Thymus (tissue), 11 donors: ENCODE measurements around the gene OR6X1. TPM values are rescaled to one million over a fixed set of nuclear protein-coding genes. Genes with fewer than 3 reads are reported as not detected.

ENCODE experiments used
- DNase-seq, 9 donors: peaks; one replicate each; pipeline ENCODE4 v3.0.0-alpha.2; 2013; ENCODE audit warnings: low spot score in 9 of 9, low read depth in 6 of 9, missing footprints in 1 of 9
- H3K27ac ChIP-seq, 2 donors: one replicate each; pipeline ENCODE4 v1.5.1; 2013; ENCODE audit warnings: control low read depth in 1 of 2, low read depth in 1 of 2, low read length in 1 of 2, mild to moderate bottlenecking in 1 of 2, moderate library complexity in 1 of 2
- H3K27me3 ChIP-seq, 2 donors: one replicate each; pipeline ENCODE4 v1.5.1; 2013; ENCODE audit warnings: low read length in 1 of 2; ENCODE audit not compliant: control insufficient read depth in 2 of 2, insufficient read depth in 1 of 2
- H3K36me3 ChIP-seq, 2 donors: one replicate each; pipeline ENCODE4 v1.5.1; 2013; ENCODE audit warnings: low read length in 1 of 2, mild to moderate bottlenecking in 1 of 2, moderate library complexity in 1 of 2; ENCODE audit not compliant: control insufficient read depth in 2 of 2, insufficient read depth in 2 of 2
- H3K4me1 ChIP-seq, 2 donors: one replicate each; pipeline ENCODE4 v1.5.1; 2013; ENCODE audit warnings: low read length in 2 of 2; ENCODE audit not compliant: control insufficient read depth in 2 of 2, insufficient read depth in 2 of 2
- H3K4me3 ChIP-seq, 2 donors: one replicate each; pipeline ENCODE4 v1.5.1; 2013; ENCODE audit warnings: low read length in 2 of 2, control low read depth in 1 of 2, mild to moderate bottlenecking in 1 of 2
- H3K9me3 ChIP-seq, 2 donors: one replicate each; pipeline ENCODE4 v1.5.1; 2013; ENCODE audit warnings: low read length in 1 of 2, mild to moderate bottlenecking in 1 of 2; ENCODE audit not compliant: control insufficient read depth in 2 of 2, insufficient read depth in 1 of 2
- WGBS: extraction: QIAGEN DNeasy Blood & Tissue Kit; methylation state at CpG from one replicate; pipeline ENCODE4 v1.1.7; 2013; 5-methylcytosine and 5-hydroxymethylcytosine counted together
- polyA plus RNA-seq: library from polyadenylated mRNA; stranded (reverse); fragments of 200-250 nt; gene quantifications from one replicate; pipeline ENCODE4 v1.2.3, GENCODE V29; 2013
- total RNA-seq: library from RNA; stranded (reverse); fragments of 120-200 nt; gene quantifications from one replicate; pipeline ENCODE4 v1.2.4, GENCODE V29; 2013
- donor health status: healthy.

Gene OR6X1
- total and polyA plus RNA-seq, 2 donors = not detected

DNA sequence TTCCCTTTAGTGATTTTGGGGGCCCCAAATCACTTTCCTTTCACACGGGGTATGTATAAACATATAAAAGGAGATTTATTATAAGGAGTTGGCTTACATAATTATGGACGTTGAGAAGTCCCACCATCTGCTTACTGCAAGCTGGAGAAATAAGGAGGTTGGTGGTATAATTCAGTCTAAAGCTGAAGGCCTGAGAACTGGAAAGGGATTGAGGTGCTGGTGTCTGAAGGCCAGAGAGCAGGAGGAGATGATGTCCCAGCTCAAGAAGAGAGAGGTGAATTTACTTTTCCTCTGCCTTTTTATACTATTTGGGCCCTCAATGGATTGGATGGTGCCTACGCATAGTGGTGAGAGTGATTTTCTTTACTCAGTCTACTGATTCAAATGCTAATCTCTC is 11.6 kb downstream of the OR6X1 start:
- no peak for DNase-seq
- Histone ChIP-seq H3K4me3 (no peak overlapping the region), H3K27me3 (no peaks in the 10 kb centered on the region), H3K9me3 (no peaks in the 10 kb centered on the region), H3K27ac (no peak overlapping the region), H3K4me1 (peaks cover 9 to 12% of the 10 kb centered on the region in 2 donors), H3K36me3 (peaks cover 0 to 9% of the 10 kb centered on the region in 2 donors)
- WGBS = 76% methylated on average over 3 of the region's 3 CpGs

DNA sequence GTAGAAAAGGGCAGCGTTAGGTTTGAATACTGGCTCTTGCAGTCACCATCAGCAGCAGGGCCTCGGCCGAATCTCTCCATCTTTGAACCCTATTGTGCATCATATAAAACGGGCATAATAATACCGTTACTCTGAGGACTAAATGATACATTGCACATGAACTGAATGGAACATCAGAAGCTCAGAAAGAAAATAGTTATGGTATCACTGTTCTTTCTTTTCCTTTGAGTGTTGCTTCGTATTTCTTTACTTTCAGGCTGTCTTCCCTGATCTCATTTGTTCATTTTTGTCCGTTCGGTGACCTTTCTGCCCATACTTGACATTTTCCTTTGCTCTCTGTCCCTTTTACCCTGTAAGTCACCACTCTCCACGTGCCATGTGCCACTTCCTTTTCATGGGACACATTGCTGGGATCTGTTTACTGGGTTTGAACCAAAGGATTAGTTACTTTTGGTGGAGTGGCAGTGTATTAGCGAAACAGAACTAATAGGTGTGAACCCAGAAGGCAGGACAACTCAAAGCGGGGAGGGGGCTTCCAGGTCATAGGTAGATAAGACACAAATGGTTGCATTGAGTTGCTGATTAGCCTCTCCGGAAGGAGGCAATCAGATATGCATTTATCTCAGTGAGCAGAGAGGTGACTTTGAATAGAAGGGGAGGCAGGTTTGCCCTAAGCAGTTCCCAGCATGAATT is 12.1 kb downstream of the OR6X1 start:
- DNase-seq = peak in 4 of 9 donors; percentile 5 to 24 (median 10)
- peaks cover 9 to 12% of the 10 kb centered on the region in 2 donors for H3K4me1 ChIP-seq
- no peaks in the 10 kb centered on the region for H3K27me3 ChIP-seq
- 38% methylated on average over 12 of the region's 12 CpGs for WGBS
- H3K27ac ChIP-seq = no peak overlapping the region
- peaks cover 0 to 9% of the 10 kb centered on the region in 2 donors for H3K36me3 ChIP-seq
- H3K9me3 ChIP-seq = no peaks in the 10 kb centered on the region
- peak overlapping the region; percentile 76 to 82 for H3K4me3 ChIP-seq

DNA sequence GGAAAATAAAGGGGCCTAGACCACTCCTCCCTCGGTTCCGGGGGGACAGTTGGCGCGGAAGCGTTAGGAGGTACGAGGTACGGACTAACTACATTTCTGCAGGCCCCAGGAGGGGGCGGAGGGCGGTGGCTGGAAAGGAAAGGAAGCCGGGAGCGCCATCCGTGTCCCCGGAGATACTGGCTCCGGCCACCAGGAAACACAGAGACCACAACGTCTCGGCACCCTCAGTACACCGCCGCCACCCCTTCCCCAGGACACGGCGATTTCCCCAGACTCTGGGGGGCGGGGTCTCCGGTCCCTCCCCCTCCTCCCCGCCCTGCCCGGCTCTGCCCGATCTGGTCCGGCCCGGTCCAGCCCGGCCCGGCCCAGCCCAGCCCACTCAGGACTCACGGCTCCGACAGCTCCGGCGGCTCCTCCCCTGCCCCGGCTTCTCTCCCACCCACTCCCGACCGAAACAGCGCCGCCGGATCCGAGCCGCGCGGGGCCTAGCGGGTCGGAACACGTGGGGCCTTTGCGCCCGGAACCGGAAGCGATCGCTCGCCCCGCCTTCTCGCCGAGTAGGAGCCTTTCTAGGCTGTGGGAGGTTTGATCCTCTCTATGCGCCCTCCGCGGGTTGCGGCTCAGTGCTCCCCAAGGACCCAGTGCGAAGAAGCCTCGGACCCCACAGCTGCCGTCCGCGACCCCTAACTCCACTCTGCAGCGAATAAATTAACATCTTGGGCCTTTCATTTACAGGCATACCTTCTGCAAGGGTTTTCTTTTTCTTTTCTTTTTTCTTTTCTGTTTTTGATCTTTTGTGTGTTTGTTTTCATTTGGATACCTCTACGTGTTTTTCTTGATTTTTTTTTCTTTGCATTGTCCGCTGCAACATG is 12.9 kb downstream of the OR6X1 start, which contains the start of gene ZNF202:
Gene ZNF202 (minus strand): TSS at position 502 of the 872 bp plus-strand sequence. CDS start 10,772 bp downstream, outside the sequence.
- WGBS = under 1% methylated on average over 67 of the region's 67 CpGs
- no peaks in the 10 kb centered on the region for H3K9me3 ChIP-seq

DNA sequence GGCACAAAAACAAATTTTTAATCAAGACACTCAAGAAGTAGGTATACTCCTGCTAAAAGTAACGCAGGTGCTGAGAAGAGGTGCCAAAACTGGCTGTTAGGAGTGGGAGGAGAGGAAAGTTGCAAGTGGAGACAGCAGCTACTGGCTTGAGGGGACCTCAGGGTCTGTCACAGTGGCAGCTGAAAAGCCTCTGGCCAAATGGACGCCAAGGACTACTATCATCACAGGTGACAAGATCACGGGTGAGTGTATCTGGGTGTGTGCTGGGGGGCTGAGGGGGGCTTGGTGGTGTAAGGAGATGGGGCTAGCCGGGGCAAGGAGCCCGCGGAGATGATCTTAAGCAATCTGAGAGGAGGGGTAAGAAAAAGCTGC is 13.5 kb downstream of the OR6X1 start:
- DNase-seq = peak in 1 of 9 donors; percentile 11

More for the DNA sequence above, 12.9 kb downstream of the OR6X1 start, which contains the start of gene ZNF202:
- peaks cover 9 to 12% of the 10 kb centered on the region in 2 donors for H3K4me1 ChIP-seq
- H3K36me3 ChIP-seq = peaks cover 0 to 11% of the 10 kb centered on the region in 2 donors
- DNase-seq = peak; percentile 76 to 94 (median 87)
- H3K27ac ChIP-seq = peak within 1 kb of the TSS; percentile 56 to 79
- H3K4me3 ChIP-seq = peak within 1 kb of the TSS; percentile 76 to 82
- no peaks in the 10 kb centered on the region for H3K27me3 ChIP-seq

DNA sequence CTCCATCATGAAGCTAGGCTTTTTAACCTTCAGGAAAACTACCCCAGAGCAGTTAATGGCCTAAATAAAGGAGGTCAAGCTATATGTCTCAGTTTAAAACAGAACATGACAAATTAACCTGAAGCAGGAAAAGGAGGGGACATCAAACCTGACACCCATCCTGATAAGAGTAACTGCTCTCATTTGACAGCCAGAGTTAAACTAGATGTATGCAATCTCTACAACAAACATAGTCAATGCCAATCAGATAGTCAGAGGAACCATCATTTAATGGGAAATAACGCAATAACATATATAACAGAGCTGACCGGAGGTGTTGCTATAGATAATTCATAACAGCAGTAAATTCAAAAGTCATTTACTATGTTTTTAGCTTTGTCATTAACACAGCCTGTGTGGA is 15.9 kb downstream of the OR6X1 start:
- Histone ChIP-seq H3K27ac (no peak overlapping the region), H3K36me3 (peaks cover 0 to 19% of the 10 kb centered on the region in 2 donors), H3K4me1 (peaks cover 9 to 12% of the 10 kb centered on the region in 2 donors), H3K9me3 (no peaks in the 10 kb centered on the region), H3K4me3 (no peak overlapping the region), H3K27me3 (no peaks in the 10 kb centered on the region)
- no peak for DNase-seq
- WGBS = 60% methylated on average over 2 of the region's 2 CpGs

More for the DNA sequence above, 13.5 kb downstream of the OR6X1 start:
- Histone ChIP-seq H3K4me1 (peaks cover 9 to 12% of the 10 kb centered on the region in 2 donors), H3K4me3 (peak overlapping the region; percentile 76 to 82), H3K27ac (peak overlapping the region in 1 of 2 donors; percentile 56), H3K9me3 (no peaks in the 10 kb centered on the region), H3K27me3 (no peaks in the 10 kb centered on the region), H3K36me3 (peaks cover 0 to 15% of the 10 kb centered on the region in 2 donors)
- 5% methylated on average over 6 of the region's 6 CpGs for WGBS

DNA sequence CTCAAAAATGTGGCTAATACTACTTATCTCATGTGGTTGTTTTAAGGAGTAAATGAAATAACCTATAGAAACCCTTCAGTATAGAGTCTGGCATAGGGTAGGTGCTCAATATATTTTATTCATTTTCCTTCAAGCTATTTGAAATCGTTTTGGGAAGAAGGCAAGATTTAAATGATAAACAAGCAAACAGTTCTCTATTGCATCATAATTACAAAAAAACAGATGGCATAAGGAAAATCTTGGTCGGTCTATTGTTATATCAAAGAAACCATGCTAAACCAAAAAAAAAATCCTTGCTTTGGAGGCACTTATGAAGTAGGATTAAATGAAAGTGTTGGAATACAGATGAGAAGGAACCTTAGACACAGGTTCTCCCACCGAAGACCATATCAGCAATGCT is 17.5 kb downstream of the OR6X1 start:
- Histone ChIP-seq H3K27me3 (no peaks in the 10 kb centered on the region), H3K4me3 (no peak overlapping the region), H3K4me1 (peaks cover 6 to 7% of the 10 kb centered on the region in 2 donors), H3K9me3 (no peaks in the 10 kb centered on the region), H3K36me3 (peaks cover 0 to 19% of the 10 kb centered on the region in 2 donors), H3K27ac (no peak overlapping the region)
- WGBS = 97% methylated on average over 3 of the region's 3 CpGs
- DNase-seq = no peak

DNA sequence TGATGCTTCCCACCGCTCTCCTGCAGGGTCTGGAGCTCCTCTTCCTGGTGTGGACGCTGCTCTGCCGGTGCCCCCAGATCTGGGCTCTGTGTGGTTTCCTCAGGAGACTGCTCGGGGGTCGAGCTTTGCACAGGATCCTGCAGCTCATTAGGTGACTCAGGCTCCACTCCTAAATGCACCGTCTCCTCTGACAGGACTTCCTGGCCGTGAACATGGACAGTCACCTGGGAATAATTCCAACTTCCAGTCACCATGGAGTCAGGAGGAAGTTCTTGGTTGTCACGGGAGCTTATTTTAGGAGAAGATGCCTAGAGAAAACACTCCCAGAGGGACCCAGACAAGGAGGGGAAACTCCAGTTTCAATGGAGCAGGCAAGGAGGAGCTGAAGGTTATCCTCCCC is 24.7 kb downstream of the OR6X1 start:
- Histone ChIP-seq H3K27me3 (no peaks in the 10 kb centered on the region), H3K27ac (no peak overlapping the region), H3K36me3 (peaks cover 46 to 65% of the 10 kb centered on the region in 2 donors), H3K4me3 (no peak overlapping the region), H3K4me1 (no peaks in the 10 kb centered on the region), H3K9me3 (no peaks in the 10 kb centered on the region)
- over 99% methylated on average over 8 of the region's 8 CpGs for WGBS
- DNase-seq = no peak

DNA sequence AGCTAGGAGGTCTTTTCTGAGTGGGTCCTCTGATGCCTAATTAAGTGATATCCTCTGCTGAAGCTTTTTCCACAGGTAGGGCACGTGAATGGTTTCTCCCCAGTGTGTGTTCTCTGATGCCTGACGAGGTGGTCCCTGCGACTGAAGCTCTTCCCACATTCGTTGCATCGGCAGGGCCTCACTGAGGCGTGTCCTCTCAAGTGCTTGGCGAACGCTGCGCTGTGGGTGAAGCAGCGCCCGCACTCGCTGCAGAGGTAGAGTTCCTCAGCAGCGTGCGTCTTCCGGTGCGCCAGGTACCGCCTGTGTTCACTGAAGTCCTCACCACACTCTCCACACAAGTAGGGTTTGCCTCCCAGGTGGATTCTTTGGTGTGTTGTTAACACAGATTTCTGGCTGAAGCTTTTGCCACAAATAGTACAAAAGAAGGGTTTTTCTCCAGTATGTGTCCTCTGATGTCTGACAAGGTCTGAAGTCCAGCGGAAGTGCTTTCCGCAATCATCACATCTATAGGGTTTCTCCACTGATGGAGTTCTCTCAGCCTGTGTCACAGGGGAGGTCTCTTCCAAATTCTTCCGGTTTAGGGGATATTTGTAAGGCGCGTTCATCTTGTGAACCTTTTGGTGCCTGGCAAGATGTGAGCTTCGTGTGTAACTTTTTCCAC is 28.2 kb downstream of the OR6X1 start:
- H3K36me3 ChIP-seq = peaks cover 51 to 68% of the 10 kb centered on the region in 2 donors

More for the DNA sequence above, 28.2 kb downstream of the OR6X1 start:
- no peak overlapping the region for H3K27ac ChIP-seq
- no peaks in the 10 kb centered on the region for H3K9me3 ChIP-seq
- no peaks in the 10 kb centered on the region for H3K4me1 ChIP-seq
- H3K27me3 ChIP-seq = no peaks in the 10 kb centered on the region
- no peak overlapping the region for H3K4me3 ChIP-seq
- no peak for DNase-seq
- 98% methylated on average over 23 of the region's 23 CpGs for WGBS
